ENCODE results near the gene SHISA9. TPM values are rescaled to one million over a fixed set of nuclear protein-coding genes. Genes with fewer than 3 reads are reported as not detected.

The SHISA9 gene
- total RNA-seq, 1 donor from 2014 or later, result 2.5 TPM

DNA sequence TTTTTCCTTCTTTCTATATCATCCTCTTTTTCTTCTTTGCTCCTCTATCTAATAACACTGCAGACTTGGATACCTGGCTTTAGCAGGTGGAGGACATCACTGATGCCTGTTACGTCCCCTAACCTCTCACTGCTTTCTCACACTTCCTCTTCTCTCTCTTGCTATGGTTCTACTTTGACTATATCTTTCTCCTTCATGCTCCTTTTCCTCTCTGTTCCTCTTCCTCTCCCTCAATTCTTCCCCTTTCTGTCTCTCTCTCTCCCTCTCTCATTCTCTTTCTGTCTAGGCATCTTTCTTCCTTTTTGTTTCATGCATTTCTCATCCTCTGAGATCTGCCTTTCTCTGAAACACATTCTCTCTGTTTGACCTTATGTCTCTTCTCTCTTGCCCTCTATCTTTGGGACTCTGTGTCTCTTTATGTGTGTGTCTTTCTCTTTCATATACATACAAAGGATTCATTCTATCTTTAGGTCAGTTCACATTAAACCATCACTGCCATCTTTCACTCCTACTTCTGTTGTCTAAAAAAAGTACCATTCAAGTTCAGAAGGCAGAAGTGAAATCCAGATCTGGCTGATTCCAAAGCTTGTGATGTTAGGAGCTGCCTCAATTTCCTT is 353.7 kb downstream of the SHISA9 start:
- no peaks in the 10 kb centered on the region for H3F3A ChIP-seq (ENCODE audit: low read depth)
- no peak overlapping the region for H3K4me3 ChIP-seq
- TF ChIP-seq EZH2 (IDR thresholded peaks at IDR 0.05) (no peak), EZH2phosphoT487 (IDR thresholded peaks at IDR 0.05) (no peak)
- TF ChIP-seq, protein P1, sequence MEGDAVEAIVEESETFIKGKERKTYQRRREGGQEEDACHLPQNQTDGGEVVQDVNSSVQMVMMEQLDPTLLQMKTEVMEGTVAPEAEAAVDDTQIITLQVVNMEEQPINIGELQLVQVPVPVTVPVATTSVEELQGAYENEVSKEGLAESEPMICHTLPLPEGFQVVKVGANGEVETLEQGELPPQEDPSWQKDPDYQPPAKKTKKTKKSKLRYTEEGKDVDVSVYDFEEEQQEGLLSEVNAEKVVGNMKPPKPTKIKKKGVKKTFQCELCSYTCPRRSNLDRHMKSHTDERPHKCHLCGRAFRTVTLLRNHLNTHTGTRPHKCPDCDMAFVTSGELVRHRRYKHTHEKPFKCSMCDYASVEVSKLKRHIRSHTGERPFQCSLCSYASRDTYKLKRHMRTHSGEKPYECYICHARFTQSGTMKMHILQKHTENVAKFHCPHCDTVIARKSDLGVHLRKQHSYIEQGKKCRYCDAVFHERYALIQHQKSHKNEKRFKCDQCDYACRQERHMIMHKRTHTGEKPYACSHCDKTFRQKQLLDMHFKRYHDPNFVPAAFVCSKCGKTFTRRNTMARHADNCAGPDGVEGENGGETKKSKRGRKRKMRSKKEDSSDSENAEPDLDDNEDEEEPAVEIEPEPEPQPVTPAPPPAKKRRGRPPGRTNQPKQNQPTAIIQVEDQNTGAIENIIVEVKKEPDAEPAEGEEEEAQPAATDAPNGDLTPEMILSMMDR (IDR thresholded peaks at IDR 0.05), result no peak
- no peaks in the 10 kb centered on the region for H3K36me3 ChIP-seq
- H3K36me3 Mint-ChIP-seq, result no peaks in the 10 kb centered on the region
- no peak overlapping the region for H3K4me2 ChIP-seq
- no peaks in the 10 kb centered on the region for H3K27me3 ChIP-seq
- H4K20me1 ChIP-seq (ENCODE audit: low read depth), result no peaks in the 10 kb centered on the region
- H3K27ac ChIP-seq, result no peak overlapping the region
- no peaks in the 10 kb centered on the region for H3K79me2 ChIP-seq (ENCODE audit: low read depth)
- H3K9me3 Mint-ChIP-seq, result peaks cover 5% of the 10 kb centered on the region
- no peak overlapping the region for H3K9ac ChIP-seq
- no peaks in the 10 kb centered on the region for H3K9me3 ChIP-seq (ENCODE audit: low read depth)
- H3K4me1 ChIP-seq, result no peaks in the 10 kb centered on the region
- H3K4me1 Mint-ChIP-seq, result no peaks in the 10 kb centered on the region
- no peak overlapping the region for H3K4me3 Mint-ChIP-seq
- no peak for DNase-seq (ENCODE audit: low spot score)
- no peaks in the 10 kb centered on the region for H3K27me3 Mint-ChIP-seq (ENCODE audit: insufficient read depth, low read depth)
- H2AFZ ChIP-seq (replicated peaks), result no peak overlapping the region
- H3K27ac Mint-ChIP-seq, result no peak overlapping the region

- Histone ChIP-seq H3K4me2 (no peak overlapping the region), H3K4me1 (no peaks in the 10 kb centered on the region)
These were observed 361.1 kb downstream of the SHISA9 start for GRCh38 chr16:13262270-13263090.

GRCh38 chr16:13264749-13265552 is 363.6 kb downstream of the SHISA9 start:
- H3F3A ChIP-seq (ENCODE audit: low read depth), result no peaks in the 10 kb centered on the region
- DNase-seq (ENCODE audit: low spot score), result no peak
- no peak overlapping the region for H2AFZ ChIP-seq (replicated peaks)
- peaks cover 9% of the 10 kb centered on the region for H3K9me3 Mint-ChIP-seq
- no peak overlapping the region for H3K9ac ChIP-seq
- no peaks in the 10 kb centered on the region for H3K4me1 ChIP-seq
- H4K20me1 ChIP-seq (ENCODE audit: low read depth), result no peaks in the 10 kb centered on the region
- no peak overlapping the region for H3K27ac Mint-ChIP-seq
- no peaks in the 10 kb centered on the region for H3K36me3 ChIP-seq
- peaks cover 4% of the 10 kb centered on the region for H3K27me3 Mint-ChIP-seq (ENCODE audit: insufficient read depth, low read depth)
- no peaks in the 10 kb centered on the region for H3K27me3 ChIP-seq
- H3K9me3 ChIP-seq (ENCODE audit: low read depth), result no peaks in the 10 kb centered on the region
- TF ChIP-seq EZH2 (IDR thresholded peaks at IDR 0.05) (no peak), EZH2phosphoT487 (IDR thresholded peaks at IDR 0.05) (no peak)
- TF ChIP-seq, protein P1 (IDR thresholded peaks at IDR 0.05), result no peak
- H3K4me3 ChIP-seq, result no peak overlapping the region
- H3K79me2 ChIP-seq (ENCODE audit: low read depth), result no peaks in the 10 kb centered on the region
- no peaks in the 10 kb centered on the region for H3K36me3 Mint-ChIP-seq
- H3K4me1 Mint-ChIP-seq, result no peaks in the 10 kb centered on the region
- no peak overlapping the region for H3K4me3 Mint-ChIP-seq
- H3K27ac ChIP-seq, result no peak overlapping the region
- H3K4me2 ChIP-seq, result no peak overlapping the region

More at GRCh38 chr16:13262270-13263090, 361.1 kb downstream of the SHISA9 start:
- DNase-seq (ENCODE audit: low spot score), result no peak
- H3K27me3 Mint-ChIP-seq (ENCODE audit: insufficient read depth, low read depth), result peaks cover 4% of the 10 kb centered on the region
- no peak overlapping the region for H3K27ac Mint-ChIP-seq
- Histone ChIP-seq H3K36me3 (no peaks in the 10 kb centered on the region), H3K27me3 (no peaks in the 10 kb centered on the region), H3K79me2 (ENCODE audit: low read depth) (no peaks in the 10 kb centered on the region), H3K9ac (no peak overlapping the region), H3K4me3 (no peak overlapping the region), H2AFZ (replicated peaks) (no peak overlapping the region), H4K20me1 (ENCODE audit: low read depth) (no peaks in the 10 kb centered on the region), H3K27ac (no peak overlapping the region), H3F3A (ENCODE audit: low read depth) (no peaks in the 10 kb centered on the region), H3K9me3 (ENCODE audit: low read depth) (no peaks in the 10 kb centered on the region)
- H3K4me1 Mint-ChIP-seq, result no peaks in the 10 kb centered on the region
- peaks cover 14% of the 10 kb centered on the region for H3K9me3 Mint-ChIP-seq
- H3K4me3 Mint-ChIP-seq, result no peak overlapping the region
- H3K36me3 Mint-ChIP-seq, result no peaks in the 10 kb centered on the region
- TF ChIP-seq EZH2phosphoT487 (IDR thresholded peaks at IDR 0.05) (no peak), EZH2 (IDR thresholded peaks at IDR 0.05) (no peak)
- TF ChIP-seq, protein P1 (IDR thresholded peaks at IDR 0.05), result no peak

Measured in neural progenitor cell (in vitro differentiated cells).